Mesenchymal stem cell (in vitro differentiated cells and primary cell): ENCODE measurements around the gene TRIM31.

ENCODE experiments used
- DNase-seq: peaks from one replicate; pipeline ENCODE4 v3.0.0-alpha.2; 2013
- H2AFZ ChIP-seq: one replicate; pipeline ENCODE4 v1.6.1; 2013; ENCODE audit warnings: low read depth, mild to moderate bottlenecking, control low read depth, inconsistent platforms, low read length, moderate library complexity
- H2AK5ac ChIP-seq: 2 replicates; pipeline ENCODE4 v1.6.1; 2013; ENCODE audit warnings: low read length, moderate library complexity, mild to moderate bottlenecking, inconsistent platforms; ENCODE audit not compliant: severe bottlenecking
- H2BK120ac ChIP-seq: one replicate; pipeline ENCODE4 v1.6.1; 2013; ENCODE audit warnings: low read depth, mild to moderate bottlenecking, inconsistent platforms, low read length, moderate library complexity
- H2BK12ac ChIP-seq, 2 experiments: one replicate each; pipeline ENCODE4 v1.6.1; 2013; ENCODE audit warnings: inconsistent platforms in 2 of 2, low read length in 2 of 2, mild to moderate bottlenecking in 2 of 2, moderate library complexity in 2 of 2, control low read depth in 1 of 2
- H2BK15ac ChIP-seq: one replicate; pipeline ENCODE4 v1.6.1; 2013; ENCODE audit warnings: mild to moderate bottlenecking, low read depth, inconsistent platforms; ENCODE audit not compliant: poor library complexity, severe bottlenecking
- H2BK5ac ChIP-seq: 2 replicates; pipeline ENCODE4 v1.6.1; 2013; ENCODE audit warnings: low read depth, mild to moderate bottlenecking, low read length, control low read depth, inconsistent platforms; ENCODE audit not compliant: poor library complexity, severe bottlenecking
- H3K14ac ChIP-seq, 2 experiments: one replicate each; pipeline ENCODE4 v1.6.1; 2013; ENCODE audit warnings: inconsistent platforms in 2 of 2, low read length in 2 of 2, control low read depth in 1 of 2, mild to moderate bottlenecking in 1 of 2, moderate library complexity in 1 of 2
- H3K18ac ChIP-seq, 2 experiments: one replicate each; pipeline ENCODE4 v1.6.1; 2013; ENCODE audit warnings: inconsistent platforms in 2 of 2, low read length in 2 of 2, control low read depth in 1 of 2, low read depth in 1 of 2, mild to moderate bottlenecking in 1 of 2
- H3K23ac ChIP-seq, 2 experiments: one replicate each; pipeline ENCODE4 v1.6.1; 2013; ENCODE audit warnings: inconsistent platforms in 2 of 2, low read length in 2 of 2, mild to moderate bottlenecking in 2 of 2, moderate library complexity in 2 of 2, control low read depth in 1 of 2
- H3K27ac ChIP-seq: 2 replicates; pipeline ENCODE4 v1.5.1; 2013; ENCODE audit warnings: mild to moderate bottlenecking, moderate library complexity, low read length, control low read depth, inconsistent platforms; ENCODE audit not compliant: poor library complexity, severe bottlenecking
- H3K27me3 ChIP-seq, 2 experiments: 2 replicates each; pipeline versions ENCODE4 v1.6.1 to v1.7.0; 2013; ENCODE audit warnings: low read length in 2 of 2, mild to moderate bottlenecking in 2 of 2, moderate library complexity in 2 of 2, control low read depth in 1 of 2, inconsistent platforms in 1 of 2; ENCODE audit not compliant: control insufficient read depth in 1 of 2, insufficient read depth in 1 of 2
- H3K36me3 ChIP-seq, 2 experiments: 2 replicates each; pipeline versions ENCODE4 v1.6.1 to v1.7.0; 2013; ENCODE audit warnings: low read length in 2 of 2, control low read depth in 1 of 2, inconsistent platforms in 1 of 2, low read depth in 1 of 2, mild to moderate bottlenecking in 1 of 2; ENCODE audit not compliant: insufficient read depth in 2 of 2, control insufficient read depth in 1 of 2
- H3K4ac ChIP-seq, 2 experiments: one replicate each; pipeline ENCODE4 v1.6.1; 2013; ENCODE audit warnings: inconsistent platforms in 2 of 2, low read length in 2 of 2, mild to moderate bottlenecking in 2 of 2, moderate library complexity in 2 of 2, control low read depth in 1 of 2, low read depth in 1 of 2
- H3K4me1 ChIP-seq: 2 replicates; pipeline ENCODE4 v1.6.1; 2013; ENCODE audit warnings: low read depth, low read length, control low read depth; ENCODE audit not compliant: control insufficient read depth, insufficient read depth
- H3K4me2 ChIP-seq: 2 replicates; pipeline ENCODE4 v1.6.1; 2013; ENCODE audit warnings: low read length, mild to moderate bottlenecking, inconsistent platforms; ENCODE audit not compliant: poor library complexity, severe bottlenecking
- H3K4me3 ChIP-seq, 2 experiments: 2 replicates each; pipeline versions ENCODE4 v1.5.1 to v1.7.0; 2013; ENCODE audit warnings: low read length in 2 of 2, mild to moderate bottlenecking in 2 of 2, control low read depth in 1 of 2, low read depth in 1 of 2; ENCODE audit not compliant: insufficient read depth in 1 of 2
- H3K79me1 ChIP-seq: replicated peaks from 2 replicates; pipeline ENCODE4 v1.6.1; 2013; ENCODE audit warnings: mild to moderate bottlenecking, control low read depth, low read length, inconsistent platforms; ENCODE audit not compliant: poor library complexity, severe bottlenecking
- H3K9ac ChIP-seq: 2 replicates; pipeline ENCODE4 v1.7.0; 2013; ENCODE audit warnings: mild to moderate bottlenecking, low read length, moderate library complexity
- H3K9me3 ChIP-seq: 2 replicates; pipeline ENCODE4 v1.7.0; 2013; ENCODE audit warnings: mild to moderate bottlenecking, low read length; ENCODE audit not compliant: control insufficient read depth
- H4K8ac ChIP-seq: one replicate; pipeline ENCODE4 v1.6.1; 2013; ENCODE audit warnings: inconsistent platforms, mild to moderate bottlenecking, low read length, moderate library complexity
- H4K91ac ChIP-seq: one replicate; pipeline ENCODE4 v1.6.1; 2013; ENCODE audit warnings: mild to moderate bottlenecking, low read length, inconsistent platforms
- WGBS: methylation state at CpG from one replicate; pipeline ENCODE4 v1.1.7; 2013; ENCODE audit warnings: mixed read lengths; 5-methylcytosine and 5-hydroxymethylcytosine counted together

TRIM31 gene

GRCh38 chr6:30074331-30075093 is 38.4 kb downstream of the TRIM31 start:
- H3K4me1 ChIP-seq = peaks cover 28% of the 10 kb centered on the region
- peaks cover 81 to 93% of the 10 kb centered on the region in 2 experiments for H3K27me3 ChIP-seq
- H3K79me1 ChIP-seq = peaks cover 3% of the 10 kb centered on the region
- no peak overlapping the region for H2BK12ac ChIP-seq
- no peak overlapping the region for H2BK120ac ChIP-seq
- H3K36me3 ChIP-seq = peaks cover 9 to 11% of the 10 kb centered on the region in 2 experiments
- no peak overlapping the region for H3K4ac ChIP-seq
- H3K18ac ChIP-seq = no peak overlapping the region
- no peak overlapping the region for H2BK15ac ChIP-seq
- H3K4me3 ChIP-seq = peak overlapping the region in 1 of 2 experiments; percentile 63
- H4K8ac ChIP-seq = no peak overlapping the region
- no peak overlapping the region for H2AFZ ChIP-seq
- H2BK5ac ChIP-seq = no peak overlapping the region
- no peak overlapping the region for H3K23ac ChIP-seq
- DNase-seq = no peak
- 3% methylated on average over 35 of the region's 37 CpGs for WGBS
- no peak overlapping the region for H3K14ac ChIP-seq
- H3K27ac ChIP-seq = no peak overlapping the region
- no peaks in the 10 kb centered on the region for H3K9me3 ChIP-seq
- no peak overlapping the region for H4K91ac ChIP-seq
- no peak overlapping the region for H3K9ac ChIP-seq
- H2AK5ac ChIP-seq = no peak overlapping the region
- H3K4me2 ChIP-seq = peak overlapping the region; percentile 58

- H2BK15ac ChIP-seq = no peak overlapping the region
- H2BK5ac ChIP-seq = no peak overlapping the region
- no peak overlapping the region for H2AFZ ChIP-seq
- H4K91ac ChIP-seq = no peak overlapping the region
- H3K14ac ChIP-seq = no peak overlapping the region
- H2BK120ac ChIP-seq = no peak overlapping the region
- H3K18ac ChIP-seq = no peak overlapping the region
- no peak overlapping the region for H3K23ac ChIP-seq
- WGBS = 49% methylated on average over 5 of the region's 7 CpGs
- H2AK5ac ChIP-seq = no peak overlapping the region
- H4K8ac ChIP-seq = no peak overlapping the region
- no peak for DNase-seq
- H3K27me3 ChIP-seq = peaks cover 72 to 85% of the 10 kb centered on the region in 2 experiments
- no peak overlapping the region for H3K27ac ChIP-seq
- no peak overlapping the region for H3K4me3 ChIP-seq
- peaks cover 13 to 17% of the 10 kb centered on the region in 2 experiments for H3K36me3 ChIP-seq
- no peak overlapping the region for H2BK12ac ChIP-seq
- H3K9ac ChIP-seq = no peak overlapping the region
- no peak overlapping the region for H3K4ac ChIP-seq
- H3K4me2 ChIP-seq = no peak overlapping the region
- H3K4me1 ChIP-seq = peaks cover 29% of the 10 kb centered on the region
- H3K9me3 ChIP-seq = no peaks in the 10 kb centered on the region
- peaks cover 7% of the 10 kb centered on the region for H3K79me1 ChIP-seq
These were observed 39.2 kb downstream of the TRIM31 start for GRCh38 chr6:30073489-30074235.

GRCh38 chr6:30071858-30072257 is 41.0 kb downstream of the TRIM31 start:
- Histone ChIP-seq H3K4me3 (peak overlapping the region in 1 of 2 experiments; percentile 62), H3K36me3 (peaks cover 13 to 17% of the 10 kb centered on the region in 2 experiments), H3K4me1 (peaks cover 29% of the 10 kb centered on the region), H3K18ac (no peak overlapping the region), H2BK15ac (no peak overlapping the region), H2BK5ac (no peak overlapping the region), H4K8ac (peak overlapping the region; percentile 59), H2BK12ac (no peak overlapping the region), H3K9me3 (no peaks in the 10 kb centered on the region), H2BK120ac (no peak overlapping the region), H3K27ac (no peak overlapping the region), H3K23ac (no peak overlapping the region), H3K9ac (no peak overlapping the region), H3K27me3 (peaks cover 54 to 67% of the 10 kb centered on the region in 2 experiments), H3K14ac (no peak overlapping the region), H3K4ac (no peak overlapping the region), H3K79me1 (peaks cover 11% of the 10 kb centered on the region), H2AK5ac (no peak overlapping the region), H3K4me2 (no peak overlapping the region), H2AFZ (no peak overlapping the region), H4K91ac (no peak overlapping the region)
- no peak for DNase-seq
- WGBS = 37% methylated on average over 3 of the region's 3 CpGs
